Measurements from ENCODE around the gene FANCC. TPM values are rescaled to one million over a fixed set of nuclear protein-coding genes. Genes with fewer than 3 reads are reported as not detected.
A peak's percentile ranks its signal among the peaks of the same experiment; 100 is the strongest.

The FANCC gene
- total RNA-seq, 1 donor from 2014 or later: 22.9 TPM

GRCh38 chr9:95057101-95057500 lies 260.4 kb downstream of the FANCC start:
- no peak for TF ChIP-seq CTCF (IDR thresholded peaks at IDR 0.05; ENCODE audit: partially characterized antibody, unreplicated experiment)
- Mint-ChIP-seq H3K4me1 (ENCODE audit: low read depth, unreplicated experiment) (peaks cover 28% of the 10 kb centered on the region), H3K27ac (ENCODE audit: unreplicated experiment) (no peak overlapping the region), H3K4me3 (ENCODE audit: unreplicated experiment) (no peak overlapping the region), H3K36me3 (ENCODE audit: unreplicated experiment) (peaks cover 4% of the 10 kb centered on the region), H3K27me3 (ENCODE audit: unreplicated experiment) (no peaks in the 10 kb centered on the region), H3K9me3 (ENCODE audit: unreplicated experiment) (no peaks in the 10 kb centered on the region)
- no peak for DNase-seq

GRCh38 chr9:95055851-95056551 lies 261.5 kb downstream of the FANCC start:
- DNase-seq: no peak
- Mint-ChIP-seq H3K27me3 (ENCODE audit: unreplicated experiment) (no peaks in the 10 kb centered on the region), H3K36me3 (ENCODE audit: unreplicated experiment) (peaks cover 4% of the 10 kb centered on the region), H3K4me1 (ENCODE audit: low read depth, unreplicated experiment) (peaks cover 25% of the 10 kb centered on the region), H3K9me3 (ENCODE audit: unreplicated experiment) (no peaks in the 10 kb centered on the region), H3K4me3 (ENCODE audit: unreplicated experiment) (peak overlapping the region; percentile 34), H3K27ac (ENCODE audit: unreplicated experiment) (peak overlapping the region; percentile 72)
- TF ChIP-seq CTCF (IDR thresholded peaks at IDR 0.05; ENCODE audit: partially characterized antibody, unreplicated experiment): no peak

GRCh38 chr9:95055334-95055850 lies 262.1 kb downstream of the FANCC start:
- Mint-ChIP-seq H3K4me1 (ENCODE audit: low read depth, unreplicated experiment) (peaks cover 25% of the 10 kb centered on the region), H3K4me3 (ENCODE audit: unreplicated experiment) (peak overlapping the region; percentile 7), H3K36me3 (ENCODE audit: unreplicated experiment) (peaks cover 4% of the 10 kb centered on the region), H3K27ac (ENCODE audit: unreplicated experiment) (peak overlapping the region; percentile 72), H3K27me3 (ENCODE audit: unreplicated experiment) (no peaks in the 10 kb centered on the region), H3K9me3 (ENCODE audit: unreplicated experiment) (no peaks in the 10 kb centered on the region)
- no peak for TF ChIP-seq CTCF (IDR thresholded peaks at IDR 0.05; ENCODE audit: partially characterized antibody, unreplicated experiment)
- no peak for DNase-seq

- H3K27ac Mint-ChIP-seq (ENCODE audit: unreplicated experiment): no peak overlapping the region
- DNase-seq: no peak
- H3K27me3 Mint-ChIP-seq (ENCODE audit: unreplicated experiment): no peaks in the 10 kb centered on the region
- no peak overlapping the region for H3K4me3 Mint-ChIP-seq (ENCODE audit: unreplicated experiment)
- H3K36me3 Mint-ChIP-seq (ENCODE audit: unreplicated experiment): peaks cover 4% of the 10 kb centered on the region
- no peaks in the 10 kb centered on the region for H3K9me3 Mint-ChIP-seq (ENCODE audit: unreplicated experiment)
- TF ChIP-seq CTCF (IDR thresholded peaks at IDR 0.05; ENCODE audit: partially characterized antibody, unreplicated experiment): no peak
- H3K4me1 Mint-ChIP-seq (ENCODE audit: low read depth, unreplicated experiment): peaks cover 29% of the 10 kb centered on the region
These were observed 263.6 kb downstream of the FANCC start for GRCh38 chr9:95053611-95054570.
